GM12864 (cell line): ENCODE measurements around the gene CD79A.

ENCODE experiments used
- DNase-seq: peaks from one replicate; pipeline ENCODE4 v3.0.0-alpha.2; 2011; ENCODE audit warnings: low read depth
- H3K4me3 ChIP-seq: 2 replicates; pipeline ENCODE4 v1.5.1; 2011; ENCODE audit warnings: mild to moderate bottlenecking, low read depth, low read length, control low read depth
- TF ChIP-seq, protein P1 (sequence below): IDR thresholded peaks from 2 replicates; pipeline ENCODE4 v1.5.1; 2011; ENCODE audit warnings: low read depth, mild to moderate bottlenecking, moderate library complexity, low read length, control low read depth, inconsistent platforms; ENCODE audit errors: missing control alignments

CD79A gene

DNA sequence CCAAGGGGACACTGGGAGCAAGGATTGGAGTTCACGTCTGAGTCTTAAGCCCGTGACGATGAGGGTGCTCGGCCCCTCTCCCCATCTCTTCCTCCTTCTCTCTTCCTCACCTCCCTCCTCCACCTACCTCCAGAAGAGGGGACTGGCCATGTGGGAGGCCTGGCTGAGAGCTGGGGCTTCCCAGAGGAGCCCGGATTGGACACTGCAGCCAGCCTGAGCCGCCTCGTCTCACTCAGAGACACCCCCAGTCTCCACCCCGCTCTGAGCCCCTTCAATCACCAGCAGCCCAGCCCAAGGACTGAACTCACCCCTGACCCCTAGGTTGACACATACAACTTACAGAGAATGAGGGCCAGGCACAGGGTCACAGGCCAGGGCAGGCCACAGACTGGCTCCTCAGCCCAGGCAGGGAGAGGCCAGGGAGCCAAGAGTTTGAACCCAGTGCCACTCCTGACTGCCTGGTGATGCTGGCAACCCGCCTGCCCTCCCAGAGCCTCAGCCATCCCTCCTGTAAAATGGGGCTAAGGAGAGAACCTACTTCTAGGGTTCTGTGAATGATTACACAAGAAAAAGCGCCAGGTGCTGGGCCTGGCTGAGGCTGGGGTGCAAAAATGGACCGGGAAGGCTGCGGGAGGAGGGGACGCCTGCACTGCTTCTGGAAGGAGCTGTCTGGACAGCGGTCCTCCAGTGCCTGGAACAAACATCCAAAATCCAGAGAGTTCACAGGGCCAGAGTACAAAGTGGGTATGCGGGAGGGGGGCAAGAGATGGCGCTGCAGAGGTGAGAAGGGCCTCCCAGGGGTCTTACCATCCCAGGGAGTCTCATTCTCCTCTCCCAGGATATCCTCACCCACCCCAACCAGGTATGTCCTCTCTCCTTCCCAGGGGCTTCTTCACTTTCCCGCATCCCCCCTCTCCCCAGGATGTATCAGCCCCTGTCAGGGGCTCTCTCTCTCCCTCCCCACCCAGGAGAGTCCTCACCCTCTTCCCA, 1.1 kb downstream of the CD79A start:
- peak overlapping the region; percentile 84 for H3K4me3 ChIP-seq
- TF ChIP-seq, protein P1, sequence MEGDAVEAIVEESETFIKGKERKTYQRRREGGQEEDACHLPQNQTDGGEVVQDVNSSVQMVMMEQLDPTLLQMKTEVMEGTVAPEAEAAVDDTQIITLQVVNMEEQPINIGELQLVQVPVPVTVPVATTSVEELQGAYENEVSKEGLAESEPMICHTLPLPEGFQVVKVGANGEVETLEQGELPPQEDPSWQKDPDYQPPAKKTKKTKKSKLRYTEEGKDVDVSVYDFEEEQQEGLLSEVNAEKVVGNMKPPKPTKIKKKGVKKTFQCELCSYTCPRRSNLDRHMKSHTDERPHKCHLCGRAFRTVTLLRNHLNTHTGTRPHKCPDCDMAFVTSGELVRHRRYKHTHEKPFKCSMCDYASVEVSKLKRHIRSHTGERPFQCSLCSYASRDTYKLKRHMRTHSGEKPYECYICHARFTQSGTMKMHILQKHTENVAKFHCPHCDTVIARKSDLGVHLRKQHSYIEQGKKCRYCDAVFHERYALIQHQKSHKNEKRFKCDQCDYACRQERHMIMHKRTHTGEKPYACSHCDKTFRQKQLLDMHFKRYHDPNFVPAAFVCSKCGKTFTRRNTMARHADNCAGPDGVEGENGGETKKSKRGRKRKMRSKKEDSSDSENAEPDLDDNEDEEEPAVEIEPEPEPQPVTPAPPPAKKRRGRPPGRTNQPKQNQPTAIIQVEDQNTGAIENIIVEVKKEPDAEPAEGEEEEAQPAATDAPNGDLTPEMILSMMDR, result peak; percentile 27
- DNase-seq, result no peak

DNA sequence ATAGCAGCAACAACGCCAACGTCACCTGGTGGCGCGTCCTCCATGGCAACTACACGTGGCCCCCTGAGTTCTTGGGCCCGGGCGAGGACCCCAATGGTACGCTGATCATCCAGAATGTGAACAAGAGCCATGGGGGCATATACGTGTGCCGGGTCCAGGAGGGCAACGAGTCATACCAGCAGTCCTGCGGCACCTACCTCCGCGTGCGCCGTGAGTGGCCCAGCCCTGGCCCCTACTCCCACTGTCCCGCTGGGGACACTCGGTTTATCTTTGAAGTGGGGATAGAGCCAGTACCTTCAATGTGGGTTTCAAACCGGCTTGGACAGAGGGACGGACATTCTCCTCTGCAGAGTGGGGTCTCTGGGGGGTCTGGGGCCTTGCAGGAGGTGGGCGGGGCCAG, 2.0 kb downstream of the CD79A start:
- H3K4me3 ChIP-seq, result peak overlapping the region; percentile 84
- TF ChIP-seq, protein P1, result no peak
- no peak for DNase-seq

DNA sequence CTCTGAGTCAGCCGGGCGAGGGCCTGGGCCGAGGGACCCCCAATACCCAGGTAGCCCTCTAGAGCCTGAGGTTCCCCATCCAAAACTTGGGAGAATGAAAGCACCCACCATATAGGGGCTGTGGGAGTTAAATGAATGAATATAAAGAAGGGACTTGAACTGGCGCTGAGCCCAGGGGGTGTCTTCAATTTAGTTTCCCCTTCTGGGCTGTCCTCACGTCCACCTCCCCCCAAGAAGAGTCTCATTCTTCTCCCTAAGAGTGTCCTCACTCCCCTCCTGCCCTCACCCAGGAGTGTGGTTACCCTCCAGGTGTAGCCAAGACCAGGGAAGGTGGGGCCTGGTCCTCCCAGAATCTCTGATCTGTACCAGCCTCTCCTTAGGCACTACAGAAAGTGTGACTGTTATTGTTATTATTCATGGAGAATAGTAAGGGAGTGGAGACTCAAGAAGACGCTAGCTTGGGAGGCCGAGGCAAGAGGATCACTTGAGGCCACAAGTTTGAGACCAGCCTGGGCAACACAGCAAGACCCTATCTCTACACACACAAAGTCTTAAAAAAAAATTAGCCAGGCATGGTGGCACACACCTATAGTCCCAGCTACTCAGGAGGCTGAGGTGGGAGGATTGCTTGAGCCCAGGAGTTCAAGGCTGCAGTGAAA, 2.7 kb downstream of the CD79A start:
- H3K4me3 ChIP-seq, result peak overlapping the region; percentile 84; the same call in 1 of the 2 replicates
- no peak for DNase-seq
- TF ChIP-seq, protein P1, result no peak

- TF ChIP-seq, protein P1, result no peak
- no peak overlapping the region for H3K4me3 ChIP-seq
- DNase-seq, result no peak
Measured at GRCh38 chr19:41880329-41880708, 3.2 kb downstream of the CD79A start.

GRCh38 chr19:41882568-41883462, 5.7 kb downstream of the CD79A start, which contains the start of gene ARHGEF1:
ARHGEF1 (plus strand) TSS chr19:41883184; CDS start chr19:41888083, 4,899 bp downstream.
- DNase-seq, result no peak
- TF ChIP-seq, protein P1, result no peak
- H3K4me3 ChIP-seq, result peak within 1 kb of the TSS; percentile 67

- no peak for DNase-seq
- H3K4me3 ChIP-seq, result peak overlapping the region; percentile 67
- TF ChIP-seq, protein P1, result no peak
Measured at GRCh38 chr19:41883463-41883820, 6.4 kb downstream of the CD79A start.
